T-helper 2 cell treated with Interferon-gamma antibody and Interleukin-4, amounts not matched to agents 5 μg/mL and 100 μg/mL, for 36 hours (primary cell): Measurements from ENCODE around the gene IGFALS.

Source experiments
- DNase-seq: peaks from one replicate; pipeline ENCODE4 v3.0.0; 2021; ENCODE audit warnings: low spot score
- H3K27ac Mint-ChIP-seq: one replicate; pipeline ENCODE4 v1.8.0; 2021; ENCODE audit warnings: mild to moderate bottlenecking, mixed read lengths
- H3K27me3 Mint-ChIP-seq: one replicate; pipeline ENCODE4 v1.8.0; 2021; ENCODE audit warnings: low read depth, mixed read lengths
- H3K36me3 Mint-ChIP-seq: one replicate; pipeline ENCODE4 v1.8.0; 2021; ENCODE audit warnings: low read depth, mixed read lengths
- H3K4me1 Mint-ChIP-seq: one replicate; pipeline ENCODE4 v1.8.0; 2021; ENCODE audit warnings: low read depth, mixed read lengths
- H3K4me3 Mint-ChIP-seq: one replicate; pipeline ENCODE4 v1.8.0; 2022; ENCODE audit warnings: mild to moderate bottlenecking, moderate library complexity, mixed read lengths
- H3K9me3 Mint-ChIP-seq: one replicate; pipeline ENCODE4 v1.8.0; 2021; ENCODE audit warnings: mixed read lengths

IGFALS gene

DNA sequence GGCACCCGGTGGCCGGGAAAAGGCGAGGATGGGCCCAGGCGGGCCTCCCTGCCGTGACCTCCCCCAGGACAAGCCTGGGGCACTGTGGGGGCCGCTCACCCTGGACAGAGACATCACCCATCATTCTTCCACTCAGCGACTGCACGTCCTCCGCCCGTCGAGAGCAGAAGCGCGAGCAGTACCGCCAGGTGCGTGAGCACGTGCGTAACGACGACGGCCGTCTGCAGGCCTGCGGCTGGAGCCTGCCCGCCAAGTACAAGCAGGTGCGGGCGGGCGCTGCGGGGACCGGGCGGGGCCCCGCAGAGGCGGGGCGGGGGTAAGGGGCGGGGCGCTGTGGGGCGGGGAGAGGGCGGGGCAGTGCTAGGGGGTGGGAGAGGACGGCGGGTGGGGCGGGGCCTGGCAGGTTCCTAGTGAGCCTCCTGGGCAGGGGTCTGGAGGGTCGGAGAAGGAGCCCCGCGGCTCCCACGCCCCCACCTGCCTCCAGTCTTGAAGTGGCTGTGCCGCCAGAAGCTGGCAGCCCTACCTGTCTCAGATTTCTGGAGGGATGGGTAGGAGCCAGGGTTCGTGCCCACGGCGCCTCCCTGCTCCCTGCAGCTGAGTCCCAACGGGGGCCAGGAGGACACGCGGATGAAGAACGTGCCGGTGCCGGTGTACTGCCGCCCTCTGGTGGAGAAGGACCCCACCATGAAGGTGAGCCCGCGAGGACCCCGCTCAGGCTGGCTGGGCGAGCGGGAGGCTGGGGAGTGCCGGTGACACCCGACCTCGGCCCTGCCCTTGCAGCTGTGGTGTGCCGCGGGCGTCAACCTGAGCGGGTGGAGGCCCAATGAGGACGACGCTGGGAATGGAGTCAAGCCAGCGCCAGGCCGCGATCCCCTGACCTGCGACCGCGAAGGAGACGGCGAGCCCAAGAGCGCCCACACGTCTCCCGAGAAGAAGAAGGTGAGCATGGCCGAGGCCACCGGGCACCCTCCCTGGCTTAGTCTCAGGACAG lies 29.7 kb downstream of the IGFALS start:
- Mint-ChIP-seq H3K27me3 (no peaks in the 10 kb centered on the region), H3K36me3 (peaks cover 18% of the 10 kb centered on the region), H3K27ac (no peak overlapping the region), H3K9me3 (no peaks in the 10 kb centered on the region), H3K4me3 (no peak overlapping the region), H3K4me1 (no peaks in the 10 kb centered on the region)
- no peak for DNase-seq

- Mint-ChIP-seq H3K36me3 (peaks cover 15% of the 10 kb centered on the region), H3K9me3 (no peaks in the 10 kb centered on the region), H3K27ac (no peak overlapping the region), H3K27me3 (no peaks in the 10 kb centered on the region), H3K4me1 (no peaks in the 10 kb centered on the region), H3K4me3 (no peak overlapping the region)
- no peak for DNase-seq
Observed at GRCh38 chr16:1762879-1763520, 30.5 kb downstream of the IGFALS start.

DNA sequence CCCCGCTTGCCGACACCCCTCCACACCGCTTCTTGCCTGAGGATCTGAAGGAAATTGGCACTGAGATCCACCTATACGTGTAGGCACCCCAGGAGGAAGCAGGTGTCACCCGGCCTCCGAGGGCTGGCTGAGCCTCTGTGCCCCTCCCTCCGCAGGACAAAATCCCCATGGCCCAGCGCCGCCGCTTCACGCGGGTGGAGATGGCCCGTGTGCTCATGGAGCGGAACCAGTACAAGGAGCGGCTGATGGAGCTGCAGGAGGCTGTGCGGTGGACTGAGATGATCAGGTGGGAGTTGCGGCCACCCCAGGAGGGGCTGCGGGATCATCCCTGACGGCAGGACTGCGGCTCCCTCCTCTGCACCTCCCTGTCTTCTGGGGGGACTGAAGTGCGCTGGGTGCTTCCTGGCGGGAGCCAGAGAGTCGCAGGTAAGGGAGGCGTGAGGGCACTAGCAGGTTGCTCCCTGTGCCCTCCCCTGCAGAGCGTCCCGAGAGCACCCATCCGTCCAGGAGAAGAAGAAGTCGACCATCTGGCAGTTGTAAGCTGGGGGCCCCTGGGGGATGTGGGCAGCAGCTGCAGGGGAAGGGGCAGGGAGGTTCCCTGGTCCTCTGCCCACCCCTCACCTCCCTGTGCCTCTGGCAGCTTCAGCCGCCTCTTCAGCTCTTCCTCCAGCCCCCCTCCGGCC lies 31.2 kb downstream of the IGFALS start:
- no peak overlapping the region for H3K27ac Mint-ChIP-seq
- H3K4me3 Mint-ChIP-seq = no peak overlapping the region
- no peaks in the 10 kb centered on the region for H3K27me3 Mint-ChIP-seq
- H3K36me3 Mint-ChIP-seq = peaks cover 13% of the 10 kb centered on the region
- DNase-seq = no peak
- H3K9me3 Mint-ChIP-seq = no peaks in the 10 kb centered on the region
- peaks cover 3% of the 10 kb centered on the region for H3K4me1 Mint-ChIP-seq

DNA sequence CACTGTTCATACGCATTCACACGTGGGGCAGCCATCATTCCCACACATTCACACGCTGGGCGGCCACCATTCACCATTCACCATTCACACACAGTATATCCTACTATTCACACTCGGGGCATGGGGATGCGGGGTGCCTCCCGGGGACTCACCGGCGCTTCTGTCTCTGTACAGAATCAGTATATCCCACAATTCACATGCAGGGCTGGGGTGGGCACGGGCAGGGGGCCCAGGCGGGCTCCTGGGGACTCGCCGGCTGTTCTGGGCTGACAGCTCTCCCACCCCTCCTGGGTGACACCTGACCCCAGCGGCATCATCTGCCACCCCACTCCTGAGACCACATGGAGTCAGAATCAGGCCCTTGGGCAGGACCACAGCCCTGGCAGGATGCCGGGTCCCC lies 31.8 kb downstream of the IGFALS start:
- no peak for DNase-seq
- Mint-ChIP-seq H3K27ac (no peak overlapping the region), H3K27me3 (no peaks in the 10 kb centered on the region), H3K4me3 (no peak overlapping the region), H3K4me1 (peaks cover 8% of the 10 kb centered on the region), H3K36me3 (peaks cover 11% of the 10 kb centered on the region), H3K9me3 (no peaks in the 10 kb centered on the region)

DNA sequence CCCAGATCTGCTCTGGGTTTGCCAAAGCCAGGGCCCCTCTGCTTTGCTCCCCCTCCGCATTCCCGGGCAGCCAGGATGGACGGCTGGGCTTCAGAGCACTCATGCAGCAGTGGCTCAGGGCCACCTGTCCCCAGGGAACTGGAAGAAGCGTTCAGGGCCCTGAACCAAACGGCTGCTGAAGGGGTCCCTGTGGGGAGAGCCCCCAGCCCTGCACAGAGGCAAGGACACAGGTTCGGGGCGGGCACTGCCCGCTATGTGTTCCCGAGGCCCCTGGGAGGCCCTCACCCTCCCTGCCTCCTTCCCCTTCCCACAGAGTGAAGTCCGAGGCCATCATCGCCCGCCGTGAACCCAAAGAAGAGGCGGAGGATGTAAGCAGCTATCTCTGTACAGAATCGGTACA lies 32.6 kb downstream of the IGFALS start:
- peaks cover 8% of the 10 kb centered on the region for H3K36me3 Mint-ChIP-seq
- no peak overlapping the region for H3K4me3 Mint-ChIP-seq
- no peak overlapping the region for H3K27ac Mint-ChIP-seq
- DNase-seq = no peak
- H3K9me3 Mint-ChIP-seq = no peaks in the 10 kb centered on the region
- peaks cover 10% of the 10 kb centered on the region for H3K4me1 Mint-ChIP-seq
- no peaks in the 10 kb centered on the region for H3K27me3 Mint-ChIP-seq

DNA sequence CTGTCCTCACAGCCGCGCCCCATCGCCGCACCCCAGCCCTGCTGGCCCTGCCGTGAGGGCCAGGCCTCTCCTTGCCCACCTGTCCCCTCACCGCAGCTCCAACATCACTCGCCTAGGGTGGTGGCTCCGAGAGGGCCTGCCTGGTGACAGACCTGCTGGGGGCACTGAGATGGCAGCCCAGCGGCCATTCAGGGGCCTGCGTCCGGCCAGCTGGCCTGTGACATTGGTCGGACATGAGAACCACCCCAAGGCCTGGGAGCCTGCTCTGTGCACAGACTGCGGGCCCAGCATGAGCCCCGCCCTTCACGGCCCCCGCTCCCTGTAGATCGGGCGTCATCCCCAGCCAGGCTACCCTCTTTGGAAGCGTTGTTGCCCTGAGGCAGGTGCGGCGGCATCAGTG lies 34.0 kb downstream of the IGFALS start:
- H3K27me3 Mint-ChIP-seq = no peaks in the 10 kb centered on the region
- peaks cover 10% of the 10 kb centered on the region for H3K4me1 Mint-ChIP-seq

DNA sequence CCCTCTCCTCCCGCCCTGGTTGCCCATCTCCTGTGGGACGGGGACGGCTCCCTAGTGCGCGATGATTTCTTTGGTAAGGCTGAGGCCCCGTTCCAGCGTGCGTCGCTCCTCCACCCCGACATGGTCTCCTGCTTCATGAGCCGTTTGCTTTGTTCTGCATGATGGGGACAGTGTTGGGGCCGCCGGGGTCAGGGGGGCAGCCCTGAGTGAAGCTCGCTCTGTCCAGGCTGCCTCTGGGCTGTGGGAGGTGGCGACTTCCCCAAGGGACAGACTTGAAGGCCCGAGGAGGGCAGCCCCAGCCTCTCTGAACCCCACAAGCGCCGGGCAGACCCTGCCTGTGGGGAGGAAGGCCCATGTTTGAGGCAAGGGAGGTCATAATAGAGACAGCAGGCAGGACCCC lies 34.6 kb downstream of the IGFALS start:
- DNase-seq = no peak
- no peak overlapping the region for H3K27ac Mint-ChIP-seq
- H3K9me3 Mint-ChIP-seq = no peaks in the 10 kb centered on the region
- H3K36me3 Mint-ChIP-seq = peaks cover 11% of the 10 kb centered on the region
- H3K4me1 Mint-ChIP-seq = peaks cover 10% of the 10 kb centered on the region
- H3K27me3 Mint-ChIP-seq = no peaks in the 10 kb centered on the region
- H3K4me3 Mint-ChIP-seq = no peak overlapping the region

More for the DNA sequence above, 34.0 kb downstream of the IGFALS start:
- H3K36me3 Mint-ChIP-seq = peaks cover 11% of the 10 kb centered on the region
- no peaks in the 10 kb centered on the region for H3K9me3 Mint-ChIP-seq
- DNase-seq = no peak
- no peak overlapping the region for H3K27ac Mint-ChIP-seq
- H3K4me3 Mint-ChIP-seq = no peak overlapping the region

GRCh38 chr16:1757714-1758461 lies 35.6 kb downstream of the IGFALS start:
- no peak overlapping the region for H3K4me3 Mint-ChIP-seq
- peaks cover 10% of the 10 kb centered on the region for H3K4me1 Mint-ChIP-seq
- H3K27me3 Mint-ChIP-seq = no peaks in the 10 kb centered on the region
- peak overlapping the region; percentile 69 for H3K27ac Mint-ChIP-seq
- H3K36me3 Mint-ChIP-seq = peaks cover 11% of the 10 kb centered on the region
- DNase-seq = no peak
- H3K9me3 Mint-ChIP-seq = no peaks in the 10 kb centered on the region

- Mint-ChIP-seq H3K36me3 (peaks cover 7% of the 10 kb centered on the region), H3K27ac (no peak overlapping the region)
Observed at GRCh38 chr16:1754204-1754603, 39.3 kb downstream of the IGFALS start.

GRCh38 chr16:1752853-1753252 lies 40.7 kb downstream of the IGFALS start:
- Mint-ChIP-seq H3K27me3 (no peaks in the 10 kb centered on the region), H3K27ac (no peak overlapping the region), H3K36me3 (peaks cover 7% of the 10 kb centered on the region), H3K9me3 (no peaks in the 10 kb centered on the region), H3K4me3 (no peak overlapping the region), H3K4me1 (peaks cover 10% of the 10 kb centered on the region)
- no peak for DNase-seq

More at GRCh38 chr16:1754204-1754603, 39.3 kb downstream of the IGFALS start:
- no peak for DNase-seq
- Mint-ChIP-seq H3K4me1 (peaks cover 10% of the 10 kb centered on the region), H3K4me3 (no peak overlapping the region), H3K9me3 (no peaks in the 10 kb centered on the region), H3K27me3 (no peaks in the 10 kb centered on the region)

DNA sequence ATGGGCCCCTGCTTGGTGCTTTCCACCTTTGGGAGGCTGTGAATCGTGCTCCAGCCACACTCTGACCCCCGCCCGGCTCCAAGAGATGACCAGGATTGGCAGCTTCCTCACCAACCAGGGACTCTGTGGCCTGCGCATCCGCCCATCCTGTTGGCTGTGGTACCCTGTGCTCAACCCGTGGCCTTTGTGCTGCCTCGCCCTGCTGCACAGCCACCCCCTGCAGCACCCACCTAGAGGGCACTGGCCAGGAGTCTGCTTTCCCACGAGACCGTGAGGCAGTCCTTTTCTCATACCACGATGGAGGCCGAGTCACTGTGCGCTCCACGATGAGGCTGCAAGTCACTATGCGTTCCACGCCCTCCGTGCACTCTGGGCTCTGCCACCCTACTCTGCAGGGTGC lies 41.6 kb downstream of the IGFALS start:
- H3K27ac Mint-ChIP-seq = no peak overlapping the region
- H3K36me3 Mint-ChIP-seq = peaks cover 7% of the 10 kb centered on the region
- H3K27me3 Mint-ChIP-seq = no peaks in the 10 kb centered on the region
- H3K4me3 Mint-ChIP-seq = no peak overlapping the region
- H3K4me1 Mint-ChIP-seq = peaks cover 3% of the 10 kb centered on the region
- no peaks in the 10 kb centered on the region for H3K9me3 Mint-ChIP-seq
- DNase-seq = no peak

GRCh38 chr16:1749152-1750117 lies 44.1 kb downstream of the IGFALS start:
- H3K4me1 Mint-ChIP-seq = no peaks in the 10 kb centered on the region
- no peak overlapping the region for H3K27ac Mint-ChIP-seq
- H3K27me3 Mint-ChIP-seq = no peaks in the 10 kb centered on the region
- DNase-seq = no peak
- no peak overlapping the region for H3K4me3 Mint-ChIP-seq
- H3K36me3 Mint-ChIP-seq = peaks cover 8% of the 10 kb centered on the region
- H3K9me3 Mint-ChIP-seq = no peaks in the 10 kb centered on the region

- Mint-ChIP-seq H3K4me3 (no peak overlapping the region), H3K27me3 (no peaks in the 10 kb centered on the region), H3K4me1 (no peaks in the 10 kb centered on the region), H3K27ac (no peak overlapping the region), H3K36me3 (peaks cover 8% of the 10 kb centered on the region), H3K9me3 (no peaks in the 10 kb centered on the region)
- no peak for DNase-seq
Observed at GRCh38 chr16:1747934-1748333, 45.6 kb downstream of the IGFALS start.
